HG03103 (cell line): ENCODE measurements around the gene RNF212.

ENCODE experiments used
- ATAC-seq: cut with Tn5 transposase; IDR thresholded peaks from one replicate; pipeline ENCODE4 v1.9.1; 2021; ENCODE audit warnings: low read depth; ENCODE audit not compliant: unreplicated experiment

Gene RNF212

GRCh38 chr4:1091561-1091995 is 21.8 kb downstream of the RNF212 start:
- ATAC-seq: no peak

- ATAC-seq: no peak
These were observed 22.6 kb downstream of the RNF212 start for GRCh38 chr4:1090465-1091440.

- ATAC-seq: no peak
These were observed 23.3 kb downstream of the RNF212 start for GRCh38 chr4:1090036-1090435.

- ATAC-seq: no peak
These were observed 26.0 kb downstream of the RNF212 start for GRCh38 chr4:1087371-1087770.

GRCh38 chr4:1086011-1086410 is 27.4 kb downstream of the RNF212 start:
- ATAC-seq: no peak

- ATAC-seq: no peak
These were observed 28.0 kb downstream of the RNF212 start for GRCh38 chr4:1085404-1085799.

GRCh38 chr4:1084796-1085403 is 28.5 kb downstream of the RNF212 start:
- ATAC-seq: no peak

GRCh38 chr4:1084394-1084793 is 29.0 kb downstream of the RNF212 start:
- ATAC-seq: no peak

- no peak for ATAC-seq
These were observed 30.9 kb downstream of the RNF212 start for GRCh38 chr4:1082215-1083182.

GRCh38 chr4:1081689-1082040 is 31.7 kb downstream of the RNF212 start:
- ATAC-seq: no peak

- no peak for ATAC-seq
These were observed 32.2 kb downstream of the RNF212 start for GRCh38 chr4:1080961-1081688.

GRCh38 chr4:1080432-1080831 is 32.9 kb downstream of the RNF212 start:
- ATAC-seq: no peak

- no peak for ATAC-seq
These were observed 33.6 kb downstream of the RNF212 start for GRCh38 chr4:1079711-1080265.

- ATAC-seq: no peak
These were observed 34.9 kb downstream of the RNF212 start for GRCh38 chr4:1078490-1078889.

- ATAC-seq: no peak
These were observed 35.5 kb downstream of the RNF212 start for GRCh38 chr4:1077711-1078477.

- no peak for ATAC-seq
These were observed 37.3 kb downstream of the RNF212 start for GRCh38 chr4:1075809-1076699.

- no peak for ATAC-seq
These were observed 38.1 kb downstream of the RNF212 start for GRCh38 chr4:1075225-1075624.

GRCh38 chr4:1074077-1074476 is 39.3 kb downstream of the RNF212 start:
- no peak for ATAC-seq
